Activated T-helper 9 cell treated with anti-CD3 and anti-CD28 coated beads, Interleukin-2, amount 50 U/mL, for 16 hours (primary cell): ENCODE results near the gene DSE.
"Not testable (repeated sequence)": the region's sequence is repeated elsewhere in the genome, so short reads cannot be mapped to it uniquely, and the experiment has no call there.

ENCODE experiments used
- DNase-seq: peaks from one replicate; pipeline ENCODE4 v3.0.0-alpha.2; 2020; ENCODE audit warnings: low read depth

Gene DSE

GRCh38 chr6:116370760-116371119 lies at the start of gene DSE:
Gene DSE (plus strand): TSS chr6:116370947. CDS start chr6:116399251, 28,304 bp downstream.
- DNase-seq, result peak; percentile 69

GRCh38 chr6:116321933-116322332 lies 48.8 kb upstream of the DSE start:
- DNase-seq, result not testable (repeated sequence)

GRCh38 chr6:116323863-116324262 lies 46.9 kb upstream of the DSE start:
- DNase-seq, result no peak

GRCh38 chr6:116325634-116326132 lies 45.1 kb upstream of the DSE start:
- DNase-seq, result not testable (repeated sequence)

GRCh38 chr6:116326181-116326671 lies 44.5 kb upstream of the DSE start:
- DNase-seq, result no peak

GRCh38 chr6:116326996-116327395 lies 43.8 kb upstream of the DSE start:
- DNase-seq, result no peak

- DNase-seq, result no peak
These were observed 42.8 kb upstream of the DSE start for GRCh38 chr6:116327803-116328527.

GRCh38 chr6:116328528-116328903 lies 42.2 kb upstream of the DSE start:
- DNase-seq, result no peak

GRCh38 chr6:116329156-116329555 lies 41.6 kb upstream of the DSE start:
- no peak for DNase-seq

- no peak for DNase-seq
These were observed 40.2 kb upstream of the DSE start for GRCh38 chr6:116330511-116330910.

- DNase-seq, result no peak
These were observed 38.7 kb upstream of the DSE start for GRCh38 chr6:116332096-116332495.

- DNase-seq, result not testable (repeated sequence)
These were observed 35.9 kb upstream of the DSE start for GRCh38 chr6:116334638-116335409.

GRCh38 chr6:116335612-116336215 lies 35.0 kb upstream of the DSE start:
- DNase-seq, result no peak

GRCh38 chr6:116338943-116339342 lies 31.8 kb upstream of the DSE start:
- no peak for DNase-seq

GRCh38 chr6:116340625-116341024 lies 30.1 kb upstream of the DSE start:
- DNase-seq, result not testable (repeated sequence)

GRCh38 chr6:116349216-116349615 lies 21.5 kb upstream of the DSE start:
- no peak for DNase-seq

- no peak for DNase-seq
These were observed 19.6 kb upstream of the DSE start for GRCh38 chr6:116351101-116351500.

- no peak for DNase-seq
These were observed 18.0 kb upstream of the DSE start for GRCh38 chr6:116352515-116353471.

GRCh38 chr6:116354236-116354635 lies 16.5 kb upstream of the DSE start:
- no peak for DNase-seq

- DNase-seq, result no peak
These were observed 15.0 kb upstream of the DSE start for GRCh38 chr6:116355796-116356195.

GRCh38 chr6:116359131-116359530 lies 11.6 kb upstream of the DSE start:
- DNase-seq, result no peak

GRCh38 chr6:116359835-116360234 lies 10.9 kb upstream of the DSE start:
- no peak for DNase-seq
